Measurements from ENCODE around the gene PKP3.
"Not testable (repeated sequence)": the region's sequence is repeated elsewhere in the genome, so short reads cannot be mapped to it uniquely, and the experiment has no call there.

PKP3 gene

DNA sequence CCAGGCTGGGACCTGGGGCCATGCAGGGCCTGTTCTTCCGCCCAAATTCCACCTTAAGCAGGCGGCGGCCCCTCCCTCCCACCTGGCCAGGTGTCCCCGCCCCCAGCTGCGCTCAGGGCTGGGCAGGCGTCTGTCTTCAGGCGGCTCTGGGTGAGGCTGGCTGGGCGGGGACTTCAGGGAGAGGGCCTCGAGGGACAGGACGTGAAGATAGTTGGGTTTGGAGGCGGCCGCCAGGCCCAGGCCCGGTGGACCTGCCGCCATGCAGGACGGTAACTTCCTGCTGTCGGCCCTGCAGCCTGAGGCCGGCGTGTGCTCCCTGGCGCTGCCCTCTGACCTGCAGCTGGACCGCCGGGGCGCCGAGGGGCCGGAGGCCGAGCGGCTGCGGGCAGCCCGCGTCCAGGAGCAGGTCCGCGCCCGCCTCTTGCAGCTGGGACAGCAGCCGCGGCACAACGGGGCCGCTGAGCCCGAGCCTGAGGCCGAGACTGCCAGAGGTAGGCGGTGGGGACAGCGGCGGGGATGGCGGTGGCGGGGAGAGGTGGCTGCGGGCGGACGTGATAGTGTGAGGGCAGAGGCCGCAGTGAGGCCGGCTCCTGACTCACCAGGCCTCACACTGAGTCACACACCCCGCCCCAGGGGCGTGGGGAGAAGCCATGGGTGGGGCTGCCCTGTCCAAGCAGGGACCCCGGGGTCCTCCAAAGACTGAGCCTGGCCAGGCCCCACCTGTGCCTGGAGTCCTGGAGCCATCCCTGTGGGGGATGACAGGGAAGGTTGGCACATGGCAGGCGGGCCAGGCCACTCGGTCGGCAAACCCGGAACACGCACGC is at the start of gene PKP3:
TSS of gene PKP3 (plus strand) at position 176 of the 824 bp plus-strand sequence. CDS start at position 260, 84 bp downstream.
- no peak for DNase-seq (ENCODE audit: low read depth in 2 of 2)

DNA sequence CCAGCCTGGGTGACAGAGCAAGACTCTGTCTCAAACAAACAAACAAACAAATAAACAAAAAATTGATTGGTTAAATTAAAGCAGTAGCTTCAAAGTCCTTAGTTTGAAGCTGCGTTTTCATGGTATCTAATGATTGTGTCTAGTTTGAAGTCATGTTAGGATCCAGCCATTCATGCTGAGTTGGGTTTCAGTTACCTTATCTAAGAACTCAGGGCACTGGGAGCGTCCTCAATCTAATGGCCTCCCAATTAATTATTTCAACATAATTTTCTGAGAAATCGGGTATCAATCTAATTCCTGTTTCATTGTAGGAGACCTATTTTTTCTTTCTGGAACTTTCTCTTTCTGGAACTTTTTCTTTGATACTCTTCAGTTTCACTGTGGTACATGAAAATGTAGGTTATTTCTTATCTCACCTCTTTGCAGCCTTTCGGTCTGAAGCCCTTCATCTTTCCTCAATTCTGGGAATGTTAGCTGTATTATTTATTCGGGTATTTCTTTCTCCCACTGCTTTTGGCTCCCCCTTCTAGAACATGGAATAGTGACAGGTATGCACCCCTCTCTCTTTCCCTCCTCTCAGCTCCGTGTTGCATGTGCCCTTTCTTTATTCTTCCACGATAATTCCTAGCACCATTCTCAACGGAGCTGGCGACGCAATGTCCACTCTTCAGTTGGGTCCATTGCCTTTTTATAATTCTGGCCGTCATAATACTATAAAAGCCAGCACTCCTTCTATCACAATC is 49.0 kb upstream of the PKP3 start:
- no peak for DNase-seq (ENCODE audit: low read depth in 2 of 2)

DNA sequence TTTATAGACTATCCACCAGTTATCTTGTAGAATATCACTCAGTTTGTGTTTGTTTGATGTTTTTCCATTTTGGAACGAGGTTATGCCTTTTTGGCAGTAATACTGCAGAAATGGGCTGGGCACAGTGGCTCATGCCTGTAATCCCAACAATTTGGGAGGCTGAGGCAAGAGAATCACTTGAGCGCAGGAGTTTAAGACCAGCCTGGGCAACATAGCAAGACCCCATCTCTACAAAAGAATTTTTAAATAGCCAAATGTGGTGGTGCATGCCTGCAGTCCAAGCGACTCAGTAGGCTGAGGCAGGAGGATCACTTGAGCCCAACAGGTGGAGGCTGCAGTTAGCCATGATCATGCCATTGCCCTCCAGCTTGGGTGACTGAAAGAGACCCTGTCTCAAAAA is 47.5 kb upstream of the PKP3 start:
- no peak for DNase-seq (ENCODE audit: low read depth in 2 of 2)

- not testable (repeated sequence) for DNase-seq (ENCODE audit: low read depth in 2 of 2)
Measured at GRCh38 chr11:349270-349954, 44.6 kb upstream of the PKP3 start.

- not testable (repeated sequence) for DNase-seq (ENCODE audit: low read depth in 2 of 2)
Measured at GRCh38 chr11:350033-350722, 43.8 kb upstream of the PKP3 start.

- DNase-seq (ENCODE audit: low read depth in 2 of 2): no peak
Measured at GRCh38 chr11:350723-351255, 43.2 kb upstream of the PKP3 start.

DNA sequence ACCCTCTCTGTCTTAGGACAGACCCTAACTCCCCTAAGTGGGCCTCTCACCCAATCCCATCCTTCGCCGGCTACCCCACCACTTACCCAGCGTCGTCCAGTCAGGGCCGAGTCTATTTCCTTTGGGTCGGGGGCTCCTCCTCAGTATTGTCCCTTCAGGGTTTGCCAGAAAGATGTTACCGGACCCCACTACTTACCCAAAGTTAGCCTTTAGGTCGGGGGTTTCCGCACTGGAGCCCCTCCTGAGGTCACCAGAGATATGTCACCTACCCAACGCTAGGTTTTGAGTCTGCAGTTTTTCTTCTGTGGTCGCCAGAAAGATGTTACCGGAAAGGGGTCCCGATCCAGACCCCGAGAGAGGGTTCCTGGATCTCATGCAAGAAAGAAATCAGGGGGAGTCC is 42.6 kb upstream of the PKP3 start:
- DNase-seq (ENCODE audit: low read depth in 2 of 2): no peak

DNA sequence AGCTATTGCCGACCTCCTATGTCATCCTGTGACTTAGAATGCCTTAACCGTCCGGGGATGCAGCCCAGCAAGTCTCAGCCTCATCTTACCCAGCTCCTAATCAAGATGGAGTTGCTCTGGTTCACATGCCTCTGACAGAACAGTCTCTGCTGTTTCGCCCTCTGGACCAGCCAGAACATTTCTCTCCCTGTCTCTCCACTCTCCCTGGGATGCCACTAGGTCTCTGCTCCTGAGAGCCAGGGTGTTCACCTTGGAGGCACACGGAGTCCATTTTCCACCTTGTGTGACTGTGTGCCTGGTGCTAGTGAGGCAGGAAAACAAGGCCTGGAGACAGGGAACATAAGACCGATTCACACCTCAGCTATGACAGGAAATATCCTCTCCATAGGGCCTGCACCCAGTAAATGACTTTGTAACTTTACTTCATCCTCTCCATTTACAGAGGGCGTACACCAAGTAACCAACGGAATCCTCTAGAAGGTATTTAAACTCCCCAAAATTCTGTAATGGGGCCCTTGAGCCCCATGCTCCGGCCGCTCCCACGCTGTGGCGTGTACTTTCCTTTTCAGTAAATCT is 41.5 kb upstream of the PKP3 start:
- no peak for DNase-seq (ENCODE audit: low read depth in 2 of 2)

- no peak for DNase-seq (ENCODE audit: low read depth in 2 of 2)
Measured at GRCh38 chr11:353179-353873, 40.7 kb upstream of the PKP3 start.

GRCh38 chr11:355581-356458 is 38.2 kb upstream of the PKP3 start:
- peak; percentile 72 to 83 for DNase-seq (ENCODE audit: low read depth in 2 of 2)

DNA sequence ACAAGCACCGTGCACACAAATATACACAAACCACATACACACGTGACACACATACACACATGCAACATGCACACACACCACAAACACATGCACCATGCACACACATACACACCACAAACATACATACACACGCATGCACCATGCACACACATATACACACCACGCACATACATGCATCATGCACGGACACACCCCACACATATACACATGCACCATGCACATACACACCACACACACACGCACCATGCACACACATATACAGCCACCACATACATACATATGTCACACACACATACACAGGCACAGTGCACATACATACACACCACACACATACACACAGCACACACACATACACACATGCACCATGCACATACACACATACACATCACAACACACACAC is 37.4 kb upstream of the PKP3 start:
- DNase-seq (ENCODE audit: low read depth in 2 of 2): no peak

DNA sequence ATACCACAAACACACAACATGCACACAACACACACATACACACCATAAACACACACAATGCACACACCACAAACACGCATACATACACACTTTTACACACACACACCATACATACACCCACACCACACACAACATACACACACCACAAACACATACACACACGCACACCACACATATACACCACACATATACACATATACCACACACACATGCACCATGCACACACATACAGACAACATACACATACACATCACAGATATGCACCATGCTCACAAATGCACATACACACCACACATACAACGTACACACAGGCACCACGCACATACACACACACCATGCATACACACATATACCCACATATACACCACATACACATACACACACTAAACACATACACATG is 36.4 kb upstream of the PKP3 start:
- DNase-seq (ENCODE audit: low read depth in 2 of 2): no peak

DNA sequence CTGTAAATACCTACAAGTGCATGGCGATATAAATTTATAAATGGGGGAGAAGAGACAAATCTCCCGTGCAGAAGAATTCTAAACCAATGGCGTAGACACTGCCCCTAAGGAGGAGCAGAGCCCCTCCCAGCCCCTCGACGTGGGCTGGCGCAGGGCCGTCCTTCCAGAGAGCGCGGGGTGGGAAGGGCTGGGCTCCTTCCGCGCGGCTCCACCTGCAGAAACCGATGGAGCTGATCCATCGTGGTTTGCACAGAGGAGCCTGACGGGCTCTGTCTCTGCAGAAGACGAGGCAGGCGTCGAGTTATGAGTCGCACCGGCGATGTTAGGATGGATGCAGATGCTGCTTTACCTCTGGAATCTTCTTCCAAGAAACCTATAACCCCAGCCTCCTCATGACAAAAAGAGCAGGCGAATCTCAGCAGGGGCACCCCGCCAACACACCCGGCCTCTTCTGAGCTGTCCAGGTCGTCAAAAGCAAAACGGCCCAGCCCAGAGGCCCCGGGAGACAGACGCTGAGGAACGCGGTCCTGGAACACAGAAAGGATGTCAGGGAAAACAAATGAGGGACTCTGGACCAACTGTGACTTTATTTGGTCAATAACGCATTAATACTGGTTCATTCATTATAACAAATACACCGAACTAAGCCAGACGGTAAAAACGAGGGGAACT is 35.7 kb upstream of the PKP3 start:
- DNase-seq (ENCODE audit: low read depth in 2 of 2): no peak

DNA sequence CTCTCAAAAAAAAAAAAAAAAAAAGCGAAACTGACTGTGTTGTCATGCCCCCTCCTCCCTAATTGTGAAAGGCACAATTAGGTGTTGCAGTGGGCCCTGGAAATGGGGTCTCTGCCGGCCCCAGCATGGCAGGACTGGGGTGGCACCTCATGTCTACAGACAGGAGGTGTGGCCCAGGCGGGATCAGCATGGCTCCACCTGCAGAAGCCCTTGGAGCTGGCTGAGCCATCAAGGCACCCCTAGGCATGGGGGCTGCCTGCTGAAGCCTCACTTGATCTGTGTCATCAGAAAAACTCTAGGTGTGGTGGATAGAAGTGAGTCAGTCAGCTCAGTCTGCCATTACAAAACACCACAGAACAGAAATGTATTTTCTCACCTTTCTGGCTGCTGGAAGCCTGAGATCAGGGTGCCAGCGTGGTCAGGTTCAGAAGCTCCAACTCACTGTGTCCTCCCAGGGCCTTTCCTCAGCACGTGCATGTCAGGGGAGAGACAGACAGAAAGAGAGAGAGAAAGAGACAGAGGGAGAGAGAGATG is 34.8 kb upstream of the PKP3 start:
- no peak for DNase-seq (ENCODE audit: low read depth in 2 of 2)

DNA sequence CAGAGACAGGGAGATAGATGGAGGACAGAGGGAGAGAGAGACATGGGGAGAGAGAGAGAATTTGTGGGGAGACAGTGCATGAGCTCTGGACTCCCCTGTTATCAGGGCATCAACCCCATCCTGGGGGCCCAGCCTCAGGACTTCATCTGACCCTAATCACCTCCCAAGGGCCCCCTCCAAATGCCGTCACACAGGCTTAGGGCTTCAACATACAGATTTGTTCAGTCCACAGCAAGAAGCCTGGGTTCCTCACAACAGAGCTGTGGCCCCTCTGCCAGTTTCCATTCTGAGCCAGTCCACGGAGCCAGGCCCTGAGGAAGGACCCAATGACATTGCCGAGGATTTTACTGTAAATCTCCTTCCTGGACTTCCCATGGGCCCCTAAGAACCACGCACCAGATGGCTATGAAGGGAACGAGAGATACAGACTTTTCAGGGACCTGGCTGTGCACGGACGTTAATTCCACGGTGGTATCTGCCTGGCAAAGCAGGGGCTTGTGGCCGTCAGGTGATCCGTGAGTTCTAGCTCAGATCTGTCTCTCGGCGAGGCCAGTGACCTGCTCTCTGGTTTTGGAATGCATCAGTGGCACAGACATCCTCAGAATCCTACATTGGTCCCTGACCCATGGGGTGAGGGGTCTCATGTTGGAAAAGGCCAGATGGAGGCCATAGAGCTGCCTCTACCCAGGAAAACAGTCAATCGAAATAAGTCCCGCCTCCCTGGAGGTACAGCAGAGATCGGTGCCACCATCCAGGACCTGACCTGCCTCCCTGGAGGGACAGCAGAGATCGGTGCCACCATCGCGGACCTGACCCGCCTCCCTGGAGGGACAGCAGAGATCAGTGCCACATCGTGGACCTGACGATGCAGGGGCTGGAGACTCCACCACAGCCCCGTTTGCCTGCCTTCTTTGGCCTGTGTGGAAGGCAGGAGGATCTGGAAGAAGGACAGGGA is 33.4 kb upstream of the PKP3 start:
- no peak for DNase-seq (ENCODE audit: low read depth in 2 of 2)

GRCh38 chr11:362642-363442 is 31.2 kb upstream of the PKP3 start:
- DNase-seq (ENCODE audit: low read depth in 2 of 2): no peak

GRCh38 chr11:363443-363805 is 30.6 kb upstream of the PKP3 start:
- not testable (repeated sequence) for DNase-seq (ENCODE audit: low read depth in 2 of 2)
